Suppressor macrophage (primary cell): Measurements from ENCODE around the gene ZSWIM8.

ENCODE experiments used
- DNase-seq, 4 experiments: peaks; one replicate each; pipeline ENCODE4 v3.0.0-alpha.2; 2020 to 2022

The ZSWIM8 gene

GRCh38 chr10:73847031-73847430 is 61.6 kb downstream of the ZSWIM8 start:
- DNase-seq: no peak

- DNase-seq: peak; percentile 93 to 98 (median 95)
Measured at GRCh38 chr10:73848821-73849489, 63.5 kb downstream of the ZSWIM8 start.

GRCh38 chr10:73850211-73850610 is 64.8 kb downstream of the ZSWIM8 start:
- DNase-seq: no peak

- no peak for DNase-seq
Measured at GRCh38 chr10:73850863-73851461, 65.6 kb downstream of the ZSWIM8 start.
